PC-9 (cell line): ENCODE measurements around the gene LRCH3.

Source experiments
- EZH2 ChIP-seq: fragments of 200-600 bp; sonication (generic); IDR thresholded peaks from 2 replicates; pipeline ENCODE4 v1.8.0; 2017; ENCODE audit warnings: antibody characterized with exemption, low read depth
- TF ChIP-seq, protein P1 (sequence below): fragments of 200-600 bp; sonication (generic); conservative IDR thresholded peaks from 2 replicates; pipeline ENCODE4 v1.6.1; 2017; ENCODE audit warnings: mixed run types, antibody characterized with exemption, mild to moderate bottlenecking, moderate library complexity

DNA sequence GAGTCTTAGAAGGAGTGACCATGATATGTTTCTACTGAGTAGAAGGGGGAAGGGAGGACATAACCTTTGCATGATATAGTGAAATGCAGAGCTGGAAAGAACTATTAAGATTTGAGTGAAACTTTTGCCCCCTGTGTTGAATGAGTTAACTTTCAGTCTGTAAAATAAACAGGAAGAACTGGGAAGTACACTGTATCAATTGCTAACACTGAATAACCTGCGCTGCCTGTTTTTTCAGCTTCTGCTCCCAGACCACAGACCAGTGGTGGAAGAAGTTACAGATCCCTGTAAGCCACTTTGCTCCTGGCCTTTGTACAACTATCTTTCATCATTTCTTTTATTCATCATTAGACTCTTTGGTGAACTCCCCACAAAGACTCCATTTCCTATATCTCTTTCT lies 3.6 kb upstream of the LRCH3 start:
- TF ChIP-seq, protein P1, sequence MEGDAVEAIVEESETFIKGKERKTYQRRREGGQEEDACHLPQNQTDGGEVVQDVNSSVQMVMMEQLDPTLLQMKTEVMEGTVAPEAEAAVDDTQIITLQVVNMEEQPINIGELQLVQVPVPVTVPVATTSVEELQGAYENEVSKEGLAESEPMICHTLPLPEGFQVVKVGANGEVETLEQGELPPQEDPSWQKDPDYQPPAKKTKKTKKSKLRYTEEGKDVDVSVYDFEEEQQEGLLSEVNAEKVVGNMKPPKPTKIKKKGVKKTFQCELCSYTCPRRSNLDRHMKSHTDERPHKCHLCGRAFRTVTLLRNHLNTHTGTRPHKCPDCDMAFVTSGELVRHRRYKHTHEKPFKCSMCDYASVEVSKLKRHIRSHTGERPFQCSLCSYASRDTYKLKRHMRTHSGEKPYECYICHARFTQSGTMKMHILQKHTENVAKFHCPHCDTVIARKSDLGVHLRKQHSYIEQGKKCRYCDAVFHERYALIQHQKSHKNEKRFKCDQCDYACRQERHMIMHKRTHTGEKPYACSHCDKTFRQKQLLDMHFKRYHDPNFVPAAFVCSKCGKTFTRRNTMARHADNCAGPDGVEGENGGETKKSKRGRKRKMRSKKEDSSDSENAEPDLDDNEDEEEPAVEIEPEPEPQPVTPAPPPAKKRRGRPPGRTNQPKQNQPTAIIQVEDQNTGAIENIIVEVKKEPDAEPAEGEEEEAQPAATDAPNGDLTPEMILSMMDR: no peak
- no peak for TF ChIP-seq EZH2
